GM12801 (cell line): ENCODE data around the gene NPSR1.

Source experiments
- TF ChIP-seq, protein P1 (sequence below): IDR thresholded peaks from one replicate; pipeline ENCODE4 v1.5.1; 2011; ENCODE audit warnings: control low read depth; ENCODE audit not compliant: insufficient read length; ENCODE audit errors: extremely low read depth

NPSR1 gene

DNA sequence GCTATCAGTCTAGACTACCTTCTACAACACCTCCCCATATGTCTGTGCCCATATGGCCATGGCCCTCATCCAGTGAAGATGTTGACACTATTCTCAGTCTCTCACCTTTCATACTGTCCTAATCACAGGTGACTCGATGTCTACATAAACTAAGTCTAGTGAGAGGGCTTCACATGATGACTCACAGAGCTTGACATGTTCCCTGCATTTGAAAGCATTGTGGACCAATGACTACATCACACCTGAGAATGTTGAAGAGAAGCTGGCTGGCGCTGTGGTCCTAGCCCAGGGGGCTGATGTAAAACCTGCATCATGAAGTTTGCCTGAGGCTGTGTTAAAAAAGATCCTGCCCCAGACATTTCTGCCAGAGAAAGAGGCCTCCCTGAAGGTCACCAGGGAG, 167.2 kb downstream of the NPSR1 start:
- TF ChIP-seq, protein P1, sequence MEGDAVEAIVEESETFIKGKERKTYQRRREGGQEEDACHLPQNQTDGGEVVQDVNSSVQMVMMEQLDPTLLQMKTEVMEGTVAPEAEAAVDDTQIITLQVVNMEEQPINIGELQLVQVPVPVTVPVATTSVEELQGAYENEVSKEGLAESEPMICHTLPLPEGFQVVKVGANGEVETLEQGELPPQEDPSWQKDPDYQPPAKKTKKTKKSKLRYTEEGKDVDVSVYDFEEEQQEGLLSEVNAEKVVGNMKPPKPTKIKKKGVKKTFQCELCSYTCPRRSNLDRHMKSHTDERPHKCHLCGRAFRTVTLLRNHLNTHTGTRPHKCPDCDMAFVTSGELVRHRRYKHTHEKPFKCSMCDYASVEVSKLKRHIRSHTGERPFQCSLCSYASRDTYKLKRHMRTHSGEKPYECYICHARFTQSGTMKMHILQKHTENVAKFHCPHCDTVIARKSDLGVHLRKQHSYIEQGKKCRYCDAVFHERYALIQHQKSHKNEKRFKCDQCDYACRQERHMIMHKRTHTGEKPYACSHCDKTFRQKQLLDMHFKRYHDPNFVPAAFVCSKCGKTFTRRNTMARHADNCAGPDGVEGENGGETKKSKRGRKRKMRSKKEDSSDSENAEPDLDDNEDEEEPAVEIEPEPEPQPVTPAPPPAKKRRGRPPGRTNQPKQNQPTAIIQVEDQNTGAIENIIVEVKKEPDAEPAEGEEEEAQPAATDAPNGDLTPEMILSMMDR = no peak

DNA sequence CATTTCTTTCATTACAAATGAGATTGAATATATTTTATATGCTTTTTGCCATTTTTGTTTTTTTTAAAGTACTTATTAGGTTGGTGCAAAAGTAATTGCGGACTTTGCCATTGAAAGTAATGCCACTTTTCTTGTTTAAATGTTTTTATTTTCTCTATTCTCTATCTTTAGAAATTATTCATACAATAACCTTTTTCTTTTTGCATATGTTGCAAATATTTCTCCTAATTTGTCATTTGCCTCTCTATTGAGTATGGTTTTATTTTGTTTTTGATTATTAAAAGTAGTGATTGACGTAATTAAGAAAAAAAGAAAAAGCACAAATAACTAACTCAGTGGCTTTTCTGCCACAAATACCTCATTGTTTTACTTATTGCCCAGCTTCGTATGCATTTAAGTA, 172.4 kb downstream of the NPSR1 start:
- TF ChIP-seq, protein P1 = no peak

DNA sequence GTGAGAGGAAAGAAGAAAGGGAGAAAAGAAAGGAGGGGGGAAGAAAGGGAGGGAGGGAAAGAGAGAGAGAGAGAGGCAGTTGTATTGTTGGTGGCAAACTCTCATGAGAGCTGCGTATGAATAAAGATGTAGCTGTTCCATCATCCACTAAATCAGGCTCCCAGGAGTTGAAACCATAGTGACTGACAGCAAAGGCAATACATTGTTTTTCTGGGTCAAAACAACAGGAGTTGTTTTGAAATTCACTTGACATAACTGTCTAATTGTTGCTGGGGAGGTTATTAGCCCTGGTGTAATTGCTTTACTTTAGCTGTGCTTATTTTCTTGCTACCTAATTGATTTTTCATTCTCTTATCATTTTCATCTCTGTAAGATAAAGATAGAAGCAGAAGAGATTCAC, 173.4 kb downstream of the NPSR1 start:
- TF ChIP-seq, protein P1 = no peak

DNA sequence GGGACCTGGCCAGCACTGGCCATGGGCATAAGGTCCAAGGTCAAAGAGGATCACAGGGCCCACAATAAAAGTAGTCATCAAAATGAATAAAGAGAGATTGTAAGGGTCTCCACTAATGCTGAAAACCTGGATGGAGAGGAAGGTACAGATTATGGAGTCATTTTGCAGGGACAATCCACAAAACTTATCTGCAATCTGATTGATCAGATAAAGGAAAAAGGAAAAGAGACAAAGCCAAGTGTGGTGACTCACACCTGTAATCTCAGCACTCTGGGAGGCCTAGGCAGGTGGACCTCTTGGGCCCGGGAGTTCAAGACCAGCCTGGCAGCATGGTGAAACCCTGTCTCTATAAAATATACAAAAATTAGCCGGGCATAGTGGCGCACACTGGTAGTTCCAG, 174.0 kb downstream of the NPSR1 start:
- TF ChIP-seq, protein P1 = no peak

DNA sequence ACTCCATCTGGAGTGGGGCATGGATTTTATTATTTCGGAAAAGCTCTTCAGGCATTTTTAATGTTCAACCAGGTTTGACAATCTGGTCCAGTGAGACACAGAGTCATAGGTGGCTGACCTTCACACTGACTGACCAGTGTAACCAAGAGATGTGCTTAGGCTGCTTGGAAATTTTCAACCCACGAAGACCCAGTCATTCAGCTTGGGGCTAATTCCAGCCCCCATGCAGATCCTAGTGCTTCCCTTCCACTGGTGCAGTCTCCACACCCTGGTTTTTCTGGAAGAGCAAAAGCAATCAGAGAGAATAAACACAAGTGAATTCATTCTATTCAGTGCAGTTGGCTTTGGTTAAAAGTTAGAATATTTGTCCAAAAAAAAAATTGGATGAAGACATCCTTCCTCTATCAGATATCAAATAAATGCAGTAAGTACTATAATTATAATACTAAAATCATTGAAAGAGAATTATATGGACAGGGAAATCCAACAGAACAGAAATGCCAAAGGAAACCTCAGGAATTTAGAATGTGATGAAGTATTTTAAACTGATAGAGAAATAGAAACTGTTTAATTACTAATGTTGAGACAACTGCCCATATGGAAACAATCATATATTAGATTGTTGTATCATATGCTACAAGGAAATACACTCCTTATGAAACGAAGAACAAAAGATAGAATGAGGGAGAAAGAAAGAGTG, 178.0 kb downstream of the NPSR1 start:
- TF ChIP-seq, protein P1 = no peak

DNA sequence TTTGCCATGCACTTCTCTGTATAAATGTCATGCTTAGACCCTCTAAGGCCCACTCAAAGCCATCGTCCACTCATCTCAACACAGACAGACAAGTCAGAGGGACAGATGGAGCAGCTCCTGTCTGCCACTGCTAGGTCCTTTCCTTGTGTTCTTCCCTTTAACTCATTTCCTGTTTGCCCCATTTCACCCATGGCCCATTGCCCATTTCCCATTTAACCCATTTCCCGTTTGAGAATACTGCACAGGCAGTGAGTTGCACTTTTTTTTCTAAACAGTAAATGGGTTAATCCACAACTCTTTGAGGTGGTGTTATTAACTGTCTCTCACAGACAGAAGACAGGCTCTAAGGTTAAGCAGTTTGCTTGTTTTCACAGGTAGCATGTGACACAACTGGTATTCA, 179.3 kb downstream of the NPSR1 start:
- TF ChIP-seq, protein P1 = no peak

DNA sequence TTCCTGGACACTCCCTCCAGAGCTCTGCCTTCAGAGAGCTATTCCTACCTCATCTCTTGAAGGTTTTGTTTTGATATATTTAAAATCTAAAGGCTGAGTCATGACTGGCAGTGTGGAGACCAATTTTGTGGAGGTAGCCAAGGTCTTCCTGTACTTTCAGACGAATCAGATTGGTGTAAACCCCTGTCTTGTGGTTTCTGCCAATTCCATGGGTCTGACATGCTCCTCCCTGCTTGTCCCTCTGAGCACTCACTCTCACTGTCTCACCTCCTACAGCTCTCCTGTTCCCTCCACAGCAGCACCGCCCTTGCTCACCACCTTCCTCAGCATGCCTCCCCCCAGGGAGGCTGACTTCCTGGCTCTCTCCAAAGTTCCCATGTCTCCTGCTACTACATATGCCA, 179.8 kb downstream of the NPSR1 start:
- TF ChIP-seq, protein P1 = no peak

DNA sequence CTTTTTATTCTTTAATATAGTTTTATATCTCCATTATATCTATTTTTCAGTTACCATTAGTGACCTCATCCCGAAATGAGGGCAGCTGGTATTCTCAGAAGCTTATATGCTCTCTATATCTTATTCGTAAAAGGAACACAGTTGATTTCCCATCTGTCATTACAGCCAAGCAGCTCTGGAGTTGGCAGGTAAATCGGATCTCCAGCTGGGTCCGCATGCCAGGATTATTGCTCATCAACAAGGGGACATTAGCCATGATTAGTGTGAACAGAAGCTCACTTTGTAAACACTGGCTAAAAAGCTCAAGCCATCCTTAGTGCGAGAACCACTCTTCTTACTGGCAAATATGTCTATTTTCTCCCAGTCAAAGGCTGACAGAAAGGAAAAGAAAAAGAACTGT, 180.3 kb downstream of the NPSR1 start:
- TF ChIP-seq, protein P1 = no peak
